PC-3 (cell line): Measurements from ENCODE around the gene NNMT. TPM values are rescaled to one million over a fixed set of nuclear protein-coding genes. Genes with fewer than 3 reads are reported as not detected.

Experiments
- ATAC-seq: fragments of 200-7000 bp; cut with Tn5 transposase; 2 replicates; pipeline ENCODE4 v1.9.1; 2020; ENCODE audit warnings: mild to moderate bottlenecking, moderate library complexity
- BruUV-seq: library from RNA; stranded (reverse); fragments of 400-500 nt; replicated peaks from 2 replicates; lab custom pipeline; 2021; lab: Mats Ljungman, UMichigan
- CTCF ChIA-PET: fragments of 300-600 bp; sonication (Branson Sonifier 250); formaldehyde crosslinking; loops from one replicate; lab custom pipeline; 2022; ENCODE audit warnings: antibody characterized with exemption; lab: Charles Lee
- POLR2A ChIA-PET: fragments of 300-600 bp; sonication (Branson Sonifier 250); formaldehyde crosslinking; loops from one replicate; lab custom pipeline; 2022; ENCODE audit warnings: antibody characterized with exemption; ENCODE audit not compliant: unreplicated experiment; lab: Charles Lee
- DNase-seq: peaks from one replicate; pipeline ENCODE4 v3.0.0-alpha.2; 2015
- H2AFZ ChIP-seq: fragments of 300-600 bp; sonication (generic); 2 replicates; pipeline ENCODE4 v1.6.0; 2016; ENCODE audit warnings: antibody characterized with exemption, low read length
- H3F3A ChIP-seq: fragments of 300-600 bp; sonication (generic); one replicate; pipeline ENCODE4 v1.6.0; 2017; ENCODE audit warnings: antibody characterized with exemption, low read length, control low read depth, mild to moderate bottlenecking; ENCODE audit not compliant: unreplicated experiment
- H3K27ac ChIP-seq: fragments of 300-600 bp; sonication (generic); 2 replicates; pipeline ENCODE4 v1.5.1; 2016; ENCODE audit warnings: mild to moderate bottlenecking, low read length
- H3K27me3 ChIP-seq: fragments of 300-600 bp; sonication (generic); 2 replicates; pipeline ENCODE4 v1.6.1; 2016; ENCODE audit warnings: low read length, mixed read lengths
- H3K36me3 ChIP-seq: fragments of 300-600 bp; sonication (generic); 2 replicates; pipeline ENCODE4 v1.6.1; 2016; ENCODE audit warnings: low read depth, mixed run types, low read length, mixed read lengths
- H3K4me1 ChIP-seq: fragments of 300-600 bp; sonication (generic); 2 replicates; pipeline ENCODE4 v1.5.1; 2016; ENCODE audit warnings: low read length; ENCODE audit not compliant: insufficient read depth
- H3K4me2 ChIP-seq: fragments of 300-600 bp; sonication (generic); 2 replicates; pipeline ENCODE4 v1.6.0; 2016; ENCODE audit warnings: low read length
- H3K4me3 ChIP-seq: fragments of 300-600 bp; sonication (generic); 2 replicates; pipeline ENCODE4 v1.5.1; 2016; ENCODE audit warnings: mild to moderate bottlenecking, low read length, mixed read lengths
- H3K79me2 ChIP-seq: fragments of 300-600 bp; sonication (generic); 2 replicates; pipeline ENCODE4 v1.6.1; 2017; ENCODE audit warnings: low read length, mixed read lengths
- H3K9ac ChIP-seq: fragments of 300-600 bp; sonication (generic); 2 replicates; pipeline ENCODE4 v1.6.0; 2016; ENCODE audit warnings: mild to moderate bottlenecking, low read length
- H3K9me2 ChIP-seq: fragments of 300-600 bp; sonication (generic); replicated peaks from 2 replicates; pipeline ENCODE4 v1.6.1; 2016; ENCODE audit warnings: mixed run types, low read length, mixed read lengths
- H3K9me3 ChIP-seq: fragments of 300-600 bp; sonication (generic); 2 replicates; pipeline ENCODE4 v1.6.1; 2016; ENCODE audit warnings: low read length, mixed read lengths
- H4K20me1 ChIP-seq: fragments of 300-600 bp; sonication (generic); 2 replicates; pipeline ENCODE4 v1.6.1; 2016; ENCODE audit warnings: low read length, mixed read lengths
- EZH2 ChIP-seq: fragments of 300-600 bp; sonication (generic); IDR thresholded peaks from one replicate; pipeline ENCODE4 v1.6.1; 2017; ENCODE audit warnings: antibody characterized with exemption, mild to moderate bottlenecking, low read length; ENCODE audit not compliant: unreplicated experiment
- EZH2phosphoT487 ChIP-seq: fragments of 300-600 bp; sonication (generic); IDR thresholded peaks from 2 replicates; pipeline ENCODE4 v1.6.1; 2018; ENCODE audit warnings: mild to moderate bottlenecking, antibody characterized with exemption, low read length, borderline replicate concordance
- intact Hi-C: fragments of 100-400 bp; cut with micrococcal nuclease; formaldehyde crosslinking; loops from 2 replicates; pipeline ENCODE4 v1.9.0; 2023
- total RNA-seq: library from RNA; depleted of rRNA; stranded (reverse); fragments of >200 nt; gene quantifications from 2 replicates; pipeline ENCODE4 v1.2.3, GENCODE V29; 2014; rRNA removed
- TF ChIP-seq, protein P1 (sequence below): fragments of 300-600 bp; sonication (generic); conservative IDR thresholded peaks from 2 replicates; pipeline ENCODE4 v1.5.1; 2017; ENCODE audit warnings: antibody characterized with exemption, low read depth, mild to moderate bottlenecking, low read length

The NNMT gene
- total RNA-seq, 1 experiment from 2014 or later = 23.3 TPM

DNA sequence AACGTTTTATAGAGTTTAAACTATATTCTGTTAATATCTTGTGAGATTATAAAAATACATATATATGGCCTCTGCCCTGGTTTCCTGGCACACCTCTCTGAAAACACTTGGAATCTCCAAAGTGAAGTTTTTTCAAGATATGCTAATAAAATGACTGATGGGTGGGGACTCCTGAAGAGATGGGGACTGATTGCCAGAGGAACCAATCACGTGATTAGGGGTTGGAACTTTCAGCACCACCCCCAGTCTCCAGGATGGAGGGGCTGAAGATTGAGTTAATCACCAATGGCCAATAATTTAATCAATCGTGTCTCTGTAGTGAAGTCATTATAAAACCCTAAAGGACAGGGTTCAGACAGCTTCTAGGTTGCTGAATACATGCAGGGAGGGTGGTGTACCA is 66.8 kb downstream of the NNMT start:
- H3K79me2 ChIP-seq = no peaks in the 10 kb centered on the region
- ChIA-PET POLR2A (no interaction called here), CTCF (no interaction called here)
- no peak overlapping the region for H3K4me3 ChIP-seq
- no peak overlapping the region for H3K27ac ChIP-seq
- TF ChIP-seq EZH2 (no peak), EZH2phosphoT487 (no peak)
- TF ChIP-seq, protein P1, sequence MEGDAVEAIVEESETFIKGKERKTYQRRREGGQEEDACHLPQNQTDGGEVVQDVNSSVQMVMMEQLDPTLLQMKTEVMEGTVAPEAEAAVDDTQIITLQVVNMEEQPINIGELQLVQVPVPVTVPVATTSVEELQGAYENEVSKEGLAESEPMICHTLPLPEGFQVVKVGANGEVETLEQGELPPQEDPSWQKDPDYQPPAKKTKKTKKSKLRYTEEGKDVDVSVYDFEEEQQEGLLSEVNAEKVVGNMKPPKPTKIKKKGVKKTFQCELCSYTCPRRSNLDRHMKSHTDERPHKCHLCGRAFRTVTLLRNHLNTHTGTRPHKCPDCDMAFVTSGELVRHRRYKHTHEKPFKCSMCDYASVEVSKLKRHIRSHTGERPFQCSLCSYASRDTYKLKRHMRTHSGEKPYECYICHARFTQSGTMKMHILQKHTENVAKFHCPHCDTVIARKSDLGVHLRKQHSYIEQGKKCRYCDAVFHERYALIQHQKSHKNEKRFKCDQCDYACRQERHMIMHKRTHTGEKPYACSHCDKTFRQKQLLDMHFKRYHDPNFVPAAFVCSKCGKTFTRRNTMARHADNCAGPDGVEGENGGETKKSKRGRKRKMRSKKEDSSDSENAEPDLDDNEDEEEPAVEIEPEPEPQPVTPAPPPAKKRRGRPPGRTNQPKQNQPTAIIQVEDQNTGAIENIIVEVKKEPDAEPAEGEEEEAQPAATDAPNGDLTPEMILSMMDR = no peak
- BruUV-seq = no TSS peak
- intact Hi-C loops = no loop called here
- no peaks in the 10 kb centered on the region for H3K36me3 ChIP-seq
- DNase-seq (no peak), ATAC-seq (no peak)
- no peak overlapping the region for H2AFZ ChIP-seq
- H3K9ac ChIP-seq = no peak overlapping the region
- H3F3A ChIP-seq = no peaks in the 10 kb centered on the region
- no peaks in the 10 kb centered on the region for H4K20me1 ChIP-seq
- H3K9me2 ChIP-seq = no peaks in the 10 kb centered on the region
- H3K4me2 ChIP-seq = no peak overlapping the region
- H3K9me3 ChIP-seq = no peaks in the 10 kb centered on the region
- no peaks in the 10 kb centered on the region for H3K27me3 ChIP-seq
- peaks cover 23% of the 10 kb centered on the region for H3K4me1 ChIP-seq

Other genes with a start within 250 kb of the NNMT start
- gene ZBTB16, start 236.7 kb upstream of the NNMT start, total RNA-seq = not detected in 2 replicates
- gene C11orf71, start 104.1 kb downstream of the NNMT start, total RNA-seq = 5.0 and 8.1 TPM in 2 replicates
- gene RBM7, start 104.3 kb downstream of the NNMT start, total RNA-seq = 18.4 and 30.1 TPM in 2 replicates
- 145 and 181 TPM in 2 replicates for gene REXO2, start 143.1 kb downstream of the NNMT start, total RNA-seq